Karpas-422 (cell line): ENCODE data around the gene NKX2-8. TPM values are rescaled to one million over a fixed set of nuclear protein-coding genes. Genes with fewer than 3 reads are reported as not detected.
"Not testable (repeated sequence)": the region's sequence is repeated elsewhere in the genome, so short reads cannot be mapped to it uniquely, and the experiment has no call there.

Experiments used
- DNase-seq: peaks from one replicate; pipeline ENCODE4 v3.0.0-alpha.2; 2015
- H2AFZ ChIP-seq: fragments of 200-600 bp; sonication (generic); 2 replicates; pipeline ENCODE4 v1.6.1; 2014; ENCODE audit warnings: antibody characterized with exemption, low read length, mixed read lengths
- H3K27ac ChIP-seq: fragments of 200-600 bp; sonication (generic); 2 replicates; pipeline ENCODE4 v1.5.1; 2014; ENCODE audit warnings: mild to moderate bottlenecking, low read length, moderate library complexity
- H3K27me3 ChIP-seq: fragments of 200-600 bp; sonication (generic); 2 replicates; pipeline ENCODE4 v1.6.1; 2014; ENCODE audit warnings: low read length, mixed read lengths
- H3K36me3 ChIP-seq: fragments of 200-600 bp; sonication (generic); 2 replicates; pipeline ENCODE4 v1.6.1; 2014; ENCODE audit warnings: low read length, mixed read lengths; ENCODE audit not compliant: insufficient read depth
- H3K4me1 ChIP-seq: fragments of 200-600 bp; sonication (generic); 2 replicates; pipeline ENCODE4 v1.6.1; 2014; ENCODE audit warnings: mild to moderate bottlenecking, low read length, mixed read lengths
- H3K4me2 ChIP-seq: fragments of 200-600 bp; sonication (generic); 2 replicates; pipeline ENCODE4 v1.6.1; 2014; ENCODE audit warnings: low read length, low read depth, mild to moderate bottlenecking; ENCODE audit not compliant: poor library complexity, severe bottlenecking
- H3K4me3 ChIP-seq: fragments of 200-600 bp; sonication (generic); 2 replicates; pipeline ENCODE4 v1.5.1; 2014; ENCODE audit warnings: mild to moderate bottlenecking, antibody characterized with exemption, low read length, mixed read lengths
- H3K79me2 ChIP-seq: fragments of 200-600 bp; sonication (generic); 2 replicates; pipeline ENCODE4 v1.6.1; 2014; ENCODE audit warnings: mild to moderate bottlenecking, low read length, mixed read lengths
- H3K9ac ChIP-seq: fragments of 200-600 bp; sonication (generic); 2 replicates; pipeline ENCODE4 v1.6.0; 2014; ENCODE audit warnings: low read length
- H3K9me2 ChIP-seq: fragments of 200-600 bp; sonication (generic), shearing (Covaris generic); replicated peaks from 2 replicates; pipeline ENCODE4 v1.6.0; 2014; ENCODE audit warnings: mild to moderate bottlenecking, low read length, moderate library complexity; ENCODE audit not compliant: insufficient read depth
- H3K9me3 ChIP-seq: fragments of 300-700, 200-600 bp; sonication (generic); 2 replicates; pipeline ENCODE4 v1.6.1; 2014; ENCODE audit warnings: low read length, mixed read lengths
- H4K20me1 ChIP-seq: fragments of 200-600 bp; sonication (generic); 2 replicates; pipeline ENCODE4 v1.6.1; 2014; ENCODE audit warnings: mild to moderate bottlenecking, antibody characterized with exemption, low read length, low read depth; ENCODE audit not compliant: insufficient read depth
- total RNA-seq: library from RNA; depleted of rRNA; stranded (reverse); fragments of >200 nt; shearing (Covaris generic); gene quantifications from 2 replicates; pipeline ENCODE4 v1.2.3, GENCODE V29; 2014; ENCODE audit warnings: low replicate concordance

The NKX2-8 gene
- total RNA-seq, 1 experiment from 2014 or later = not detected

GRCh38 chr14:36570065-36570464 is 12.3 kb downstream of the NKX2-8 start:
- Histone ChIP-seq H3K4me2 (no peak overlapping the region), H4K20me1 (no peaks in the 10 kb centered on the region), H3K4me3 (no peak overlapping the region), H3K36me3 (no peaks in the 10 kb centered on the region), H3K27me3 (no peaks in the 10 kb centered on the region), H3K27ac (no peak overlapping the region), H3K79me2 (no peaks in the 10 kb centered on the region), H2AFZ (no peak overlapping the region), H3K9me3 (no peaks in the 10 kb centered on the region), H3K9me2 (no peaks in the 10 kb centered on the region), H3K9ac (no peak overlapping the region), H3K4me1 (peaks cover 4% of the 10 kb centered on the region; the same call in 1 of the 2 replicates)
- no peak for DNase-seq

DNA sequence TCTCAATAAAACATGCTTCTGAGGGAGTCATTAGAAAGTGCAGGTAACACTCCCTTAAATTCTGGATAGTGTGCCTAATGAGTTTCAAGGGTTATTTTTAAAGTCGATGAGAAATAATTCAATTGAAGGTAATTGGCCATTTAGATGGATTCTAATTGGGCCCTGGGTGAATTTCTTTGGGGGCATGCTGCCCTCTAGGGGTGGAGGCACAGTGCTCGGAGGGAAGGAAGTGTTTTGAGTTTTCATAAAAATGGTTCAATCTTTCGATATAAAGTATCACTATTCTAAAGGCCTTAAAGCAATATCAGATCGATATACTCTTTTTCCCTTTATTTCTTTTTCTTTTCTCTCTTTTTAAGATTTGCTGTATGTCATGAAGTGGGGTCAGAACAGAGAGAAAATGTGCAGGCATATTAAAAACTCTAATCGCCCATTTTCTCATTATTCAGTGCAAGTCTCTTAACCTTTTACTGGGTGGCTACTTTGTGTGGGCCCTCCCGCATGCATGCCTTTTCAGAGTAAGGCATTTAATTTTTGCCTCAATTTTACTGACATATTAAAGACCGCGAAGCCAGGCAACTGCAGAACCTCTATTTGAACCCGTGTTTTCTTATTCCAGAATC is 25.5 kb downstream of the NKX2-8 start:
- Histone ChIP-seq H3K4me2 (peak overlapping the region; percentile 29), H3K79me2 (no peaks in the 10 kb centered on the region), H3K36me3 (no peaks in the 10 kb centered on the region), H3K9ac (no peak overlapping the region), H3K9me2 (no peaks in the 10 kb centered on the region), H2AFZ (peak overlapping the region; percentile 75), H3K4me1 (peaks cover 22% of the 10 kb centered on the region), H3K27ac (no peak overlapping the region), H3K27me3 (no peaks in the 10 kb centered on the region), H3K4me3 (no peak overlapping the region), H3K9me3 (no peaks in the 10 kb centered on the region), H4K20me1 (no peaks in the 10 kb centered on the region)
- peak; percentile 88 for DNase-seq

GRCh38 chr14:36555998-36556743 is 26.2 kb downstream of the NKX2-8 start:
- peak; percentile 74 for DNase-seq
- Histone ChIP-seq H3K9ac (peak overlapping the region; percentile 13), H3K79me2 (no peaks in the 10 kb centered on the region), H3K4me1 (peaks cover 22% of the 10 kb centered on the region), H3K4me3 (no peak overlapping the region), H3K36me3 (no peaks in the 10 kb centered on the region), H3K27ac (0 out of 2 replicates have a peak overlapping the region, but pooled peaks have one; percentile 1), H3K4me2 (peak overlapping the region; percentile 27), H4K20me1 (no peaks in the 10 kb centered on the region), H3K27me3 (no peaks in the 10 kb centered on the region), H2AFZ (0 out of 2 replicates have a peak overlapping the region, but pooled peaks have one; percentile 9), H3K9me2 (no peaks in the 10 kb centered on the region), H3K9me3 (no peaks in the 10 kb centered on the region)

- Histone ChIP-seq H3K27me3 (no peaks in the 10 kb centered on the region), H3K4me2 (no peak overlapping the region), H4K20me1 (no peaks in the 10 kb centered on the region), H3K9me3 (no peaks in the 10 kb centered on the region), H3K4me3 (no peak overlapping the region), H3K9me2 (no peaks in the 10 kb centered on the region), H3K4me1 (peaks cover 22% of the 10 kb centered on the region), H3K36me3 (no peaks in the 10 kb centered on the region), H3K79me2 (no peaks in the 10 kb centered on the region), H2AFZ (no peak overlapping the region), H3K9ac (no peak overlapping the region), H3K27ac (no peak overlapping the region)
- peak; percentile 90 for DNase-seq
Measured at GRCh38 chr14:36553656-36554260, 28.7 kb downstream of the NKX2-8 start.

- Histone ChIP-seq H3K4me3 (no peak overlapping the region), H3K27me3 (no peaks in the 10 kb centered on the region), H3K9me3 (no peaks in the 10 kb centered on the region), H3K9ac (no peak overlapping the region), H3K27ac (no peak overlapping the region), H3K4me2 (no peak overlapping the region), H3K9me2 (no peaks in the 10 kb centered on the region), H3K4me1 (peaks cover 9% of the 10 kb centered on the region), H4K20me1 (no peaks in the 10 kb centered on the region), H3K79me2 (no peaks in the 10 kb centered on the region), H2AFZ (no peak overlapping the region), H3K36me3 (no peaks in the 10 kb centered on the region)
- no peak for DNase-seq
Measured at GRCh38 chr14:36550899-36551298, 31.5 kb downstream of the NKX2-8 start.

DNA sequence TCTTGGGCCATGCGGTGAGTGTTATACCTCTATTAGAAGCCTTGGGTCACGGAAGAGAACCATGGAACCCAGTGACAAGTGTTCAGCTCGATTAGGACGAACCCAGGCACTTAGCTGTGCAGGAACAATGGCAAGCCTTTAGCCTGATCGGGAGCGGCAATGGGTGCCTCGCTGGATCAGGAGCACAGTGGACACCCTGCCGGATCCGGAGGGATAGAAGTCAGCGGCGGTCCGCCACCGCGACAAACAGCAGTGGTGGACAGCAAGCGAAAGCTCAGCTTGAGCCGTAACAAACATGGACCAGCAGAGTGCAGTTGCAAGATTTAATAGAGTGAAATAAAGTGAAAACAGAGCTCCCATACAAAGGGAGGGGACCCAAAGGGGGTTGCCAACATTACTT is 38.1 kb downstream of the NKX2-8 start:
- not testable (repeated sequence) for H3K4me2 ChIP-seq, H3K9ac ChIP-seq, H3K9me3 ChIP-seq, H2AFZ ChIP-seq, H3K27me3 ChIP-seq, H3K79me2 ChIP-seq, H3K4me1 ChIP-seq, DNase-seq, H4K20me1 ChIP-seq, H3K27ac ChIP-seq, H3K36me3 ChIP-seq, H3K4me3 ChIP-seq, H3K9me2 ChIP-seq

DNA sequence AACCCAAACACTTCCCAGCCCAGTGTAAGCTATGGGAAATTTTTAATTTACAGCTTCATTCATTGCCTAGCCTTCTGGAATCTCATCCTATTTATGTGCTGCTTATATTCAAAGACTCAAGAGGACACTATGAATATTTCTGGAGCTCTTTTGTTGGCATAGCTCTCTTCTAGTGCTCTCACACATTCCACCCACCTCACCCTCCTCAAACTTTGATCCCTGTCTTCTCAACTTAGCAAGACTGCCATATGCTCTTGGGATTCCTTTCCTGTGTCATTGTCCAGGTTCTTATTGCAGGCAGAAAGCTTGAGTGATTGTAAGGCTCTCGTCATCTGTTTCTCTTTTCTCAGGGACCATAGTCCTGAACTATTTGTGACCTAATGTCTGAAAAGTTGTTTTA is 44.4 kb downstream of the NKX2-8 start:
- no peak overlapping the region for H3K27ac ChIP-seq

More for the DNA sequence above, 44.4 kb downstream of the NKX2-8 start:
- Histone ChIP-seq H3K79me2 (no peaks in the 10 kb centered on the region), H3K36me3 (no peaks in the 10 kb centered on the region), H3K4me1 (0 out of 2 replicates have a peak, but pooled peaks cover 1% of the 10 kb centered on the region), H2AFZ (no peak overlapping the region), H3K9me3 (no peaks in the 10 kb centered on the region), H3K9ac (no peak overlapping the region), H4K20me1 (no peaks in the 10 kb centered on the region), H3K9me2 (no peaks in the 10 kb centered on the region), H3K4me2 (no peak overlapping the region), H3K4me3 (no peak overlapping the region), H3K27me3 (no peaks in the 10 kb centered on the region)
- DNase-seq = no peak
